GM13977 (cell line): Measurements from ENCODE around the gene HTT-AS.

Experiments used
- DNase-seq: peaks from one replicate; pipeline ENCODE4 v3.0.0; 2012; ENCODE audit warnings: low spot score
- CTCF ChIP-seq: IDR thresholded peaks from 2 replicates; pipeline ENCODE4 v1.5.1; 2012; ENCODE audit warnings: mild to moderate bottlenecking, control low read depth; ENCODE audit not compliant: insufficient read depth; ENCODE audit errors: extremely low read depth, missing control alignments
- in situ Hi-C: fragments of 300-500 bp; cut with MboI; formaldehyde crosslinking; loops from one replicate; pipeline ENCODE4 v1.12.0; 2022; ENCODE audit warnings: low sequenced_read_pairs, low pct_unique_long_range_greater_than_20kb, mixed read lengths, inconsistent platforms; ENCODE audit not compliant: unreplicated experiment

HTT-AS gene

GRCh38 chr4:3070709-3071500 lies 3.4 kb downstream of the HTT-AS start:
- no peak for TF ChIP-seq CTCF
- in situ Hi-C loops = no loop called here
- no peak for DNase-seq

GRCh38 chr4:3069661-3070199 lies 4.6 kb downstream of the HTT-AS start:
- no peak for TF ChIP-seq CTCF
- DNase-seq = no peak
- in situ Hi-C loops = no loop called here

GRCh38 chr4:3067473-3068001 lies 6.8 kb downstream of the HTT-AS start:
- DNase-seq = no peak
- no peak for TF ChIP-seq CTCF
- in situ Hi-C loops = no loop called here

GRCh38 chr4:3066836-3067400 lies 7.4 kb downstream of the HTT-AS start:
- in situ Hi-C loops = no loop called here
- no peak for DNase-seq
- TF ChIP-seq CTCF = no peak

- no peak for TF ChIP-seq CTCF
- no peak for DNase-seq
- in situ Hi-C loops = no loop called here
These were observed 8.8 kb downstream of the HTT-AS start for GRCh38 chr4:3065551-3065950.

GRCh38 chr4:3062471-3062870 lies 11.9 kb downstream of the HTT-AS start:
- in situ Hi-C loops = no loop called here
- no peak for TF ChIP-seq CTCF
- no peak for DNase-seq
